Measurements from ENCODE around the gene GALE.
"Not testable (repeated sequence)": the region's sequence is repeated elsewhere in the genome, so short reads cannot be mapped to it uniquely, and the experiment has no call there.

The GALE gene

GRCh38 chr1:23800400-23801337 is at the start of gene GALE:
Gene GALE (minus strand): TSS chr1:23800754. CDS start chr1:23799007, 1,747 bp downstream.
- DNase-seq, result peak; percentile 71 to 89

- DNase-seq, result no peak
Measured at GRCh38 chr1:23848673-23849616, 48.4 kb upstream of the GALE start.

- not testable (repeated sequence) for DNase-seq
Measured at GRCh38 chr1:23847482-23848095, 47.0 kb upstream of the GALE start.

- DNase-seq, result no peak
Measured at GRCh38 chr1:23845163-23845562, 44.6 kb upstream of the GALE start.

GRCh38 chr1:23843644-23844043 is 43.1 kb upstream of the GALE start:
- DNase-seq, result no peak

GRCh38 chr1:23838401-23838866 is 37.9 kb upstream of the GALE start:
- DNase-seq, result peak in 1 of 2 experiments; percentile 6

- no peak for DNase-seq
Measured at GRCh38 chr1:23837908-23838307, 37.4 kb upstream of the GALE start.

GRCh38 chr1:23836037-23836436 is 35.5 kb upstream of the GALE start:
- DNase-seq, result no peak

- DNase-seq, result not testable (repeated sequence)
Measured at GRCh38 chr1:23834156-23834555, 33.6 kb upstream of the GALE start.

- no peak for DNase-seq
Measured at GRCh38 chr1:23827717-23828116, 27.2 kb upstream of the GALE start.

- DNase-seq, result not testable (repeated sequence)
Measured at GRCh38 chr1:23826590-23826989, 26.0 kb upstream of the GALE start.

GRCh38 chr1:23825762-23826522 is 25.4 kb upstream of the GALE start:
- no peak for DNase-seq

- peak; percentile 64 to 80 for DNase-seq
Measured at GRCh38 chr1:23825076-23825761, 24.7 kb upstream of the GALE start, which contains the start of gene HMGCL. Gene HMGCL (minus strand): TSS chr1:23825429. CDS start chr1:23825415, 14 bp downstream.

GRCh38 chr1:23824711-23825075 is 24.1 kb upstream of the GALE start:
- DNase-seq, result no peak

GRCh38 chr1:23823767-23824166 is 23.2 kb upstream of the GALE start:
- DNase-seq, result no peak

GRCh38 chr1:23817633-23818032 is 17.1 kb upstream of the GALE start:
- no peak for DNase-seq

GRCh38 chr1:23816906-23817305 is 16.4 kb upstream of the GALE start:
- DNase-seq, result no peak

- DNase-seq, result no peak
Measured at GRCh38 chr1:23816361-23816760, 15.8 kb upstream of the GALE start.

- DNase-seq, result no peak
Measured at GRCh38 chr1:23814016-23814415, 13.5 kb upstream of the GALE start.

- DNase-seq, result no peak
Measured at GRCh38 chr1:23810818-23811540, 10.4 kb upstream of the GALE start.

GRCh38 chr1:23809751-23810171 is 9.2 kb upstream of the GALE start:
- peak in 1 of 2 experiments; percentile 10 for DNase-seq
